Fibroblast of pulmonary artery (primary cell): ENCODE data around the gene LRRC4C.
A peak's percentile ranks its signal among the peaks of the same experiment; 100 is the strongest.

Experiments
- DNase-seq: peaks from one replicate; pipeline ENCODE4 v3.0.0-alpha.2; 2010; ENCODE audit warnings: low read depth
- H3K4me3 ChIP-seq: replicated peaks from 2 replicates; pipeline ENCODE4 v1.5.1; 2011; ENCODE audit warnings: low read depth, mild to moderate bottlenecking, control low read depth, low read length, moderate library complexity
- TF ChIP-seq, protein P1 (sequence below): IDR thresholded peaks from 2 replicates; pipeline ENCODE4 v1.5.1; 2011; ENCODE audit warnings: mild to moderate bottlenecking, control low read depth, low read length, inconsistent platforms; ENCODE audit errors: missing control alignments

LRRC4C gene

GRCh38 chr11:41483956-41484355 is 24.5 kb upstream of the LRRC4C start:
- DNase-seq: no peak
- TF ChIP-seq, protein P1, sequence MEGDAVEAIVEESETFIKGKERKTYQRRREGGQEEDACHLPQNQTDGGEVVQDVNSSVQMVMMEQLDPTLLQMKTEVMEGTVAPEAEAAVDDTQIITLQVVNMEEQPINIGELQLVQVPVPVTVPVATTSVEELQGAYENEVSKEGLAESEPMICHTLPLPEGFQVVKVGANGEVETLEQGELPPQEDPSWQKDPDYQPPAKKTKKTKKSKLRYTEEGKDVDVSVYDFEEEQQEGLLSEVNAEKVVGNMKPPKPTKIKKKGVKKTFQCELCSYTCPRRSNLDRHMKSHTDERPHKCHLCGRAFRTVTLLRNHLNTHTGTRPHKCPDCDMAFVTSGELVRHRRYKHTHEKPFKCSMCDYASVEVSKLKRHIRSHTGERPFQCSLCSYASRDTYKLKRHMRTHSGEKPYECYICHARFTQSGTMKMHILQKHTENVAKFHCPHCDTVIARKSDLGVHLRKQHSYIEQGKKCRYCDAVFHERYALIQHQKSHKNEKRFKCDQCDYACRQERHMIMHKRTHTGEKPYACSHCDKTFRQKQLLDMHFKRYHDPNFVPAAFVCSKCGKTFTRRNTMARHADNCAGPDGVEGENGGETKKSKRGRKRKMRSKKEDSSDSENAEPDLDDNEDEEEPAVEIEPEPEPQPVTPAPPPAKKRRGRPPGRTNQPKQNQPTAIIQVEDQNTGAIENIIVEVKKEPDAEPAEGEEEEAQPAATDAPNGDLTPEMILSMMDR: no peak
- no peak overlapping the region for H3K4me3 ChIP-seq

GRCh38 chr11:41479179-41479578 is 19.7 kb upstream of the LRRC4C start:
- no peak overlapping the region for H3K4me3 ChIP-seq
- DNase-seq: no peak
- TF ChIP-seq, protein P1: no peak

DNA sequence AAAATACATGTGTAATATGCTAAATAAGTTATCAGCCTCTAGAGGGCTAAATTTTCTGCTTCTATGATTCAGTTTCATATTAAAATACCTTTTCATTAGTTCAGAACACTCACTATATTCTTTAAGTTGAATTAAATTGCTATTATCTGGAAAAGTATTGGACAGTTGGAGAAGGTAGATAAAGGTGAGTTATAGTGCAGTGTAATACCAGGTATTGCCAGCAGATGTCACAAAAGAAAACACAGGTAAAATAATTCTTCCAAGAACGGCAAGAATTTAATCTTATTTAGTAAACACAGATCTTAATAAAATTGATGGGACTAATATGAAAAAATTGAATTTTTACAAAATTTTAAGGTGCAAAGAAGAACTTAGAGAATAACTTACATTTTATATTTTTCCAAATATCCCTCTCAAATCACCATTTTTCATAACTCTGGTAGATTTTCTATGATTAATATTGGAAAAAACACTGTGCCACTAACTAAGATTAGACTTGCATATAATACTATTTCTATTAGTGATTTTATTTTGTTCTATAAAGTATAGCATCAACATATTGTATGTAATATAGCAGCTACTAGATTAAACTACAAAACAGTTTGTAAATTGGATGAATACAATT is 1.7 kb upstream of the LRRC4C start:
- H3K4me3 ChIP-seq: no peak overlapping the region
- TF ChIP-seq, protein P1: peak; percentile 68
- DNase-seq: peak; percentile 25

DNA sequence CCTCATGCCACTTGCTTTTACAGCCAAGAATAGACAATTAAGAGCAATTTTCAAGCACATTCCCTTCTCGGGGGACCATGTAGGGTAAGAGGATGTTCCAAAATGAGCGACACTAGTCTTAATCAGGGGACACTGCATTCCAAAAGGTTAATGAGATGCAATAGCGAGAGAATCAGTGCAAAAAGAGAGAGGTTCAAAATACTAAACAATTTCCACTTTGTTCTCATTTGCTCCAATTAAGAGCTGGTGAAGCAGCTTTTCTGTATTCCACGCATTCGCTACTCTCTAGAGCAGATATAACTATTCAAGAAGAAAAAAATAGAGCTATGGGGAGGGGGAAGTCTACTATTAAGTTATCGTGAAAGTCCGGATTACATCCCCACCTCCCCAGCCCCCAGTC is 811 bp downstream of the LRRC4C start:
- no peak overlapping the region for H3K4me3 ChIP-seq
- TF ChIP-seq, protein P1: no peak
- no peak for DNase-seq

DNA sequence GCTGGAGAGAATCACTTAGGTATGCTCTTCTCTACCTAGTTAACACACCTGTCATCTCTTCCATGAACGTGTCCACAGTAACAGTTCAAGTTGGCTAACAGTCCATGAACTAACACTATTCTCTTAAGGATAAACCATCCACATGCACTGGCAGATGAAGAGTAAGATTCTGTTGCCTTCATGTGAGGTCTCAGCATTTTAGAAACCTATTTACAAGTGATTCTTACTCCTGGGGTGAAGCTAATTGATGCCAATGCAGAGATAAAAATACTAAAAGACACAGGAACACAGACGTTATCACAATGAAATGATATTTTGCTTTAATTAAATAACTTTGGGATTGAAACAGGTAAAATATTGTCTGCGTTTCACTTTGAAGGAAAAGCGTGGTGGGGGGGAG is 1.3 kb downstream of the LRRC4C start:
- H3K4me3 ChIP-seq: no peak overlapping the region
- TF ChIP-seq, protein P1: no peak

GRCh38 chr11:41457216-41458014 is 2.0 kb downstream of the LRRC4C start:
- no peak overlapping the region for H3K4me3 ChIP-seq
- TF ChIP-seq, protein P1: no peak
- DNase-seq: no peak

More for the DNA sequence above, 1.3 kb downstream of the LRRC4C start:
- no peak for DNase-seq
